SJSA1 (cell line): ENCODE measurements around the gene PLCB3. TPM values are rescaled to one million over a fixed set of nuclear protein-coding genes. Genes with fewer than 3 reads are reported as not detected.

ENCODE experiments used
- DNase-seq, 2 experiments: peaks; one replicate each; pipeline ENCODE4 v3.0.0-alpha.2; 2015 to 2020; ENCODE audit warnings: low spot score in 2 of 2, low read depth in 1 of 2
- H3K27ac ChIP-seq: fragments of 250-450 bp; sonication (Bioruptor Pico); 2 replicates; pipeline ENCODE4 v1.5.1; 2020; ENCODE audit warnings: mild to moderate bottlenecking, moderate library complexity
- H3K27me3 ChIP-seq: fragments of 250-450 bp; sonication (Bioruptor Pico); replicated peaks from 2 replicates; pipeline ENCODE4 v1.5.1; 2020; ENCODE audit warnings: mild to moderate bottlenecking, moderate library complexity
- H3K36me3 ChIP-seq: fragments of 250-450 bp; sonication (Bioruptor Pico); 2 replicates; pipeline ENCODE4 v1.5.1; 2020; ENCODE audit warnings: mild to moderate bottlenecking
- H3K4me1 ChIP-seq: fragments of 250-450 bp; sonication (Bioruptor Pico); replicated peaks from 2 replicates; pipeline ENCODE4 v1.6.1; 2021; ENCODE audit warnings: mild to moderate bottlenecking
- H3K4me3 ChIP-seq: fragments of 250-450 bp; sonication (Bioruptor Pico); 2 replicates; pipeline ENCODE4 v1.5.1; 2020; ENCODE audit warnings: mild to moderate bottlenecking
- H3K9me3 ChIP-seq: fragments of 250-450 bp; sonication (Bioruptor Pico); replicated peaks from 2 replicates; pipeline ENCODE4 v1.5.1; 2020; ENCODE audit warnings: mild to moderate bottlenecking
- total RNA-seq: library from RNA; depleted of rRNA; stranded (reverse); fragments of >200 nt; shearing (Covaris generic); gene quantifications from 2 replicates; pipeline ENCODE4 v1.2.3, GENCODE V29; 2014

The PLCB3 gene
- total RNA-seq, 1 experiment from 2014 or later: 51.5 TPM

DNA sequence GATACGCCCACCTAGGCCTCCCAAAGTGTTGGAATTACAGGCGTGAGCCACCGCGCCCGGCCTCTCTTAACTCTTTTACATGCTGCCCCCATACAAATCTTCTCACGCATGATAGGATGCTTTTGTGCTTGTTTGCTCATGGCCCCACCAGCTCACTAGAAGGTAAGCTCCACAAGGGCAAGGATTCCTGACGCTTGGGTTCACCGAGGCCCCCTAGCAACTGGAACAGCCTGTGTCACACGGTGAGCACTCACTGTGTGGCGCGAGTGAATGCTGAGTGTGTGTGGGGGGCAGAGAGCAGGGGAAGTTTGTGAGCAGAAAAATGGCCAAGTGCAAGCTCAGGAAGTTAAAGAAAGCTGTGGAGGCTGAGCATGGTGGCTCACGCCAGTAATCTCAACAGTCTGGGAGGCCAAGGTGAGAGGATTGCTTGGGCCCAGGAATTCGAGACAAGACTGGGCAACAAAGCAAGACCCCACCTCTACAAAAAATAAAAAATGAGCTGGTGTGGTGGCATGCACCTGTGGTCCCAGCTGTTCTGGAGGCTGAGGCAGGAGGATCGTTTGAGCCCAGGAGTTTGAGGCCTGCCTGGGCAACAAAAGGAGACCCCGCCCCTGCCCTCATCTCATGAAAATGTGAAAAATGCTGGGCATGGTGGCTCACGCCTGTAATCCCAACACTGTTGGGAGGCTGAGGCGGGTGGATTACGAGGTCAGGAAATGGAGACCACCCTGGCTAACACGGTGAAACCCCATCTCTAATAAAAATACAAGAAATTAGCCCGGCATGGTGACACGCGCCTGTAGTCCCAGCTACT lies 30.8 kb downstream of the PLCB3 start:
- no peak overlapping the region for H3K27ac ChIP-seq
- H3K27me3 ChIP-seq: no peaks in the 10 kb centered on the region
- peaks cover 43% of the 10 kb centered on the region for H3K36me3 ChIP-seq
- H3K9me3 ChIP-seq: no peaks in the 10 kb centered on the region
- peaks cover 20% of the 10 kb centered on the region for H3K4me1 ChIP-seq
- no peak overlapping the region for H3K4me3 ChIP-seq
- no peak for DNase-seq

DNA sequence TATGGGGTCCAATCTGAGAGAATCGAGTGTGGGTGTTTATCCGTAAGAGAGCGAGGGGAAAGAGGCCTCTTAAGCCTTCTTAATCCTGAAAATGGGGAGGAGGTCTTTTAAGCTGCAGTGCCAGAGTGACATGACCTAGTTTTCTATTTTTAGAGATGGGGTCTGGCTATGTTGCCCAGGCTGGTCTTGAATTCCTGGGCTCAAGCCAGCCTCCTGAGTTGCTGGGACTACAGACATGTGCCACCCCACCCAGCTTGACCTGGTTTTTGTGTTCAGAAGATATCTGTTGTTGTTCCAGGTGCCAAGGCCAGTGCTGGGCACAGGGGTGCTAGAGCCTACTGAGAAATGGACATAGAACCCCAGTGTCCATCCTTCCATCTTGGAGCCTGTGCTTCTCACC lies 31.8 kb downstream of the PLCB3 start:
- Histone ChIP-seq H3K27ac (no peak overlapping the region), H3K27me3 (no peaks in the 10 kb centered on the region), H3K9me3 (no peaks in the 10 kb centered on the region), H3K36me3 (peaks cover 34% of the 10 kb centered on the region), H3K4me1 (peaks cover 20% of the 10 kb centered on the region), H3K4me3 (no peak overlapping the region)
- no peak for DNase-seq

DNA sequence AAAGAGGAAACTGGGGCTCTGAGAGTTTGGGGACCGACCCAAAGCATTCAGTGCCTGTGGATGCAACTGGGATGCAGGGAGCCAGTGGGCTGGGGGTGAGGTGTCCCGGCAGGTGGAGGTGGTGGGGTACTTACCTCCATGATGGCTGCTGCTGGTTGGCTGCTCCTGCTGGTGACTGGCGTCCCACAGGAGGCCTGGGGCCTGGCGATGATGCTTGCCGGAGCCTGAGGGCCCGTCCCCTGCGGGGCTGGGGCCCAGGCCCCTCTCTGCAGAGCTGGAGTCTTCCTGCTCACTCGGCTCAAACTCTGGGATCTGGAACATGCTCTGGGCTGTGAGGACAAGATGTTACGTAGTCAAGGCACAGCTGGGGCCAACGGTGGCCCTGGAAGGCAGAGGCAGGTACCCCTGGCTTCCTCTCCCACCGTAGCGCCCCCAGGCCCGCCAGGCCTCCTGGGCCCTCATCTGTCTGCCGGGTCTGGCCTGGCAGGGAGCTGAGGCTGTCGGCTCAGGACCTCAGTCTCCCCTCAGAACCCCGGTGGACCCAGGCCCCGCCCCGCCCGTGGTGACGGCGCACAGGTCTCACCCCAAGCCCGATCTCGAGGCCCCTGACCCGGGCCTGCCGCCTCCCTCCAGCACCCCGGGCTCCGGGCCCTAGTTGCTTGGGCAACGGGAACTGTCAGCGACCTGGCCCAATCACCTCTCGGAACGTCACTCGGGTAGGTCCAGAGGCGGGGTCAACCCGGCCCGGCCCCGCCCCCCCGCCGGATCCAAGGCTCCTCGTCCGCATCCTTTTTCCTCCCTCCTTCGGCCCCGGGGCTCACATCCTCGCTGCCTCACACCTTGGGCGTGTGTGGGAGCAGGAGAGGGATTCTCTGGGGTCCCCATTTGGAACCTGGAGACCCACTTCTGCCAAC lies 33.0 kb downstream of the PLCB3 start, which contains the start of gene BAD:
Gene BAD, minus strand, starts transcription at position 618 of the 914 bp plus-strand sequence. Its CDS starts 297 bp downstream, at position 321.
- DNase-seq: peak; percentile 97
- Histone ChIP-seq H3K27ac (peak within 1 kb of the TSS; percentile 77), H3K36me3 (peaks cover 25% of the 10 kb centered on the region), H3K9me3 (no peaks in the 10 kb centered on the region), H3K4me1 (peaks cover 20% of the 10 kb centered on the region), H3K4me3 (peak within 1 kb of the TSS; percentile 95), H3K27me3 (no peaks in the 10 kb centered on the region)

DNA sequence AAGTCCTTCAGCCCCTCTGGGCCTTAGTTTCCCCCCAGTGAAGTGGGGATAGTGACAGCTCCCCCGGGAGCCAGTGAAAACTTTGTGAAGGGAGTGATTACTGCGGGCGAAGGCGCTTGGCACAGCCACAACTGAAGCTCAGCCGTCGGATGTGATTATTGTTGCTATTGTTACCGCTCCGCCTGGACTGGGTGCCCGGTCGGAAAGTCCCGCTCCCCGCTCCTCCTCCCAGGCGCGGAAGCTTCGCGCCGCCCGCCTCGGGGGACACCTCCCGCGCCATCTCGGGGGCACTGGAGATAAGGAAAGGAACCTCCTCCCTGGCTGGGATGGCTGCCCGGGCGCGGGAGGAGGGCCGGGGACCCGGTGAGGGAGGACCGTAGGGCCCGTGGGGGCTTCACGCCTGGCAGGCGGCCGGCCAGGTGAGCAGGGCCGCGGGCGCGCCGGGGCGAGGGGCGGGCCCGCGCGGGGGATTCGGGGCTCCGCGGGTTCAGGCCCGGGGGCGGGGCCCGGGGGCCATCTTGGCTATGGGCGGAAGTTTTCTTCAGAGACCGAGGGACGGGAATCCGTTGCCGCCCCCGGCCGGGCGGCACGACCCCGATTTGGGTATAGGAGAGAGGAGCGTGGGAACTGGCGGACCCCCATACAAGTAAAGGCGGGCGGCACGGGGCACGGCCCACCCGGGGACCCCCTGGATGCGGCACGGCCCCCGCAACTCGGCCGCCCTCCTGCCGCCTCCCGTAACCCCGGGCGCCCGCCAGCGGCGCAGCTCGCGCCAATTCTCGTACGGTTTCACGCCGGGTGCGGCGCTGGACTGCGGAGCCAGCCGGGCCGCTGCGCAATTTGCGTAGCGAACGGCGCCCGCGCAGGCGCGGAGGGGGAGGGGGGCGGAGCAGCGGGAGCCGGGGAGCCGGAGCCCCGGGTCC lies 33.9 kb downstream of the PLCB3 start, which contains the start of gene GPR137:
Gene GPR137, plus strand, starts transcription at position 887 of the 923 bp plus-strand sequence. CDS start 677 bp downstream, outside the sequence.
- H3K4me3 ChIP-seq: peak within 1 kb of the TSS; percentile 95
- DNase-seq: peak; percentile 84 to 98
- peaks cover 24% of the 10 kb centered on the region for H3K36me3 ChIP-seq
- peaks cover 3% of the 10 kb centered on the region for H3K27me3 ChIP-seq
- H3K9me3 ChIP-seq: no peaks in the 10 kb centered on the region
- peaks cover 20% of the 10 kb centered on the region for H3K4me1 ChIP-seq
- H3K27ac ChIP-seq: peak within 1 kb of the TSS; percentile 77

DNA sequence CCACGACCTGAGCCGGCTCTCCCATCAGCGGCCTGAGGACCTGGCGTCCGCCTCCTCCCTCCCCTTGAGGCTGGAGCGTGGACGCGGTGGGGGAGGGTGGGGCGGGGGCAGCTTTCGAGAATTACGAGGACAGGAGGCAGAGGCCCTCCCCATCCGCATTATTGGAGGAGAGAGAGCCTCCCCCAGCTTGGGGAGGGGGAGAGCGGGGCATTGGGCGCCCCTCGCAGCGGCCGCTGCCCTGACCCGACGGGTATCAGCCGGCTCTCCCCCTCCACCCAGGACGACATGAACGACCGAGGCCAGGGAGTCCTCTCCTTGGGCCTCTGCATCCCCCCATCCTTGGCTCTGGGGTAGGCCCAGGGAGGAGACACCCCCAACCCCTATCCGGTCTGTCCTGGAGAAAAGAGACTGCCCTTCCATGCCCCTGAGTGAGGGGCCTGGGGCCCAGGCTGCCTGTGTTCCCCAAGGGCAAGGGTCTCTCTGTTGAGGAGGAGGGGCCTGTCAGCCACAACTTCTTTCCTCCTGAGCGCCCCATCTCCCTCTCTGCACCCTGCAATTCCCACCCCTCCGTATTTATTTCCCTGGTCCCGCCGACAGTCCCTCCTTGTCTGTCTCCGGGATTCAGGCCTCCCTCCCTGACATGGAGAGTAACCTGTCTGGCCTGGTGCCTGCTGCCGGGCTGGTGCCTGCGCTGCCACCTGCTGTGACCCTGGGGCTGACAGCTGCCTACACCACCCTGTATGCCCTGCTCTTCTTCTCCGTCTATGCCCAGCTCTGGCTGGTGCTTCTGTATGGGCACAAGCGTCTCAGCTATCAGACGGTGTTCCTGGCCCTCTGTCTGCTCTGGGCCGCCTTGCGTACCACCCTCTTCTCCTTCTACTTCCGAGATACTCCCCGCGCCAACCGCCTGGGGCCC lies 34.8 kb downstream of the PLCB3 start:
- Histone ChIP-seq H3K36me3 (peaks cover 24% of the 10 kb centered on the region), H3K4me3 (peak overlapping the region; percentile 95), H3K27me3 (peaks cover 12% of the 10 kb centered on the region), H3K27ac (peak overlapping the region; percentile 77), H3K9me3 (no peaks in the 10 kb centered on the region), H3K4me1 (peaks cover 20% of the 10 kb centered on the region)
- peak in 1 of 2 experiments; percentile 32 for DNase-seq

DNA sequence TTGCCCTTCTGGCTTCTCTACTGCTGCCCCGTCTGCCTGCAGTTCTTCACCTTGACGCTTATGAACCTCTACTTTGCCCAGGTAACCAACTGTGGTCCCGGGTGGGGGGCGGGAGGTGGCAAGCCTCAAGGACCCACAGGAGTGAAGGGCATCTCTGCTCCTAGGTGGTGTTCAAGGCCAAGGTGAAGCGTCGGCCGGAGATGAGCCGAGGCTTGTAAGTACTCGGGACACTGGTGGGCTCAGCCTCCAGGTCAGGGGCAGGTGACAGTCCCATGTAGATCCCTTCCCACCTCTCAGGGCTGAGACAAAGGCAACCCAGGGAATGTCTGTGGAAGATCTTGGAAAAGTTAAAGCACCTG lies 35.5 kb downstream of the PLCB3 start:
- H3K4me1 ChIP-seq: peaks cover 23% of the 10 kb centered on the region
- H3K27ac ChIP-seq: no peak overlapping the region
- no peak for DNase-seq
- peaks cover 19% of the 10 kb centered on the region for H3K36me3 ChIP-seq
- H3K9me3 ChIP-seq: 0 out of 2 replicates have a peak, but pooled peaks cover under 1% of the 10 kb centered on the region
- peaks cover 18% of the 10 kb centered on the region for H3K27me3 ChIP-seq
- no peak overlapping the region for H3K4me3 ChIP-seq

DNA sequence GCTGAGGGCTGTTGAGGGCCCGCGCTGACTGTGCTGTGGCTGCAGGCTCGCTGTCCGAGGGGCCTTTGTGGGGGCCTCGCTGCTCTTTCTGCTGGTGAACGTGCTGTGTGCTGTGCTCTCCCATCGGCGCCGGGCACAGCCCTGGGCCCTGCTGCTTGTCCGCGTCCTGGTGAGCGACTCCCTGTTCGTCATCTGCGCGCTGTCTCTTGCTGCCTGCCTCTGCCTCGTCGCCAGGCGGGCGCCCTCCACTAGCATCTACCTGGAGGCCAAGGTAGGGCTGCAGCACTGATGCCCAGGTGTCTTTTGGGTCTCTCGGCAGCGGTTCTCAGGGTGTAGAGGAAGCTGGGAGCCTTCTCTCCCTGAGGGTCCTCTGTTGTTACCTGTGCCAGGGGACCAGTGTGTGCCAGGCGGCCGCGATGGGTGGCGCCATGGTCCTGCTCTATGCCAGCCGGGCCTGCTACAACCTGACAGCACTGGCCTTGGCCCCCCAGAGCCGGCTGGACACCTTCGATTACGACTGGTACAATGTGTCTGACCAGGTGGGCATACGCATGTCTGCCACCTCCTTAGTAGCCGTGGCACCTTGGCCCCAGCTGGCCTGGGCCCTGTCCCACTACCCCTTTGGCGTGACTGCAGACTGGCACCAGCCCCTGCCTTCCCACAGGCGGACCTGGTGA lies 36.5 kb downstream of the PLCB3 start:
- Histone ChIP-seq H3K9me3 (0 out of 2 replicates have a peak, but pooled peaks cover 3% of the 10 kb centered on the region), H3K27ac (no peak overlapping the region), H3K36me3 (peaks cover 12% of the 10 kb centered on the region), H3K4me1 (peaks cover 27% of the 10 kb centered on the region), H3K27me3 (peaks cover 28% of the 10 kb centered on the region), H3K4me3 (no peak overlapping the region)
- DNase-seq: no peak

DNA sequence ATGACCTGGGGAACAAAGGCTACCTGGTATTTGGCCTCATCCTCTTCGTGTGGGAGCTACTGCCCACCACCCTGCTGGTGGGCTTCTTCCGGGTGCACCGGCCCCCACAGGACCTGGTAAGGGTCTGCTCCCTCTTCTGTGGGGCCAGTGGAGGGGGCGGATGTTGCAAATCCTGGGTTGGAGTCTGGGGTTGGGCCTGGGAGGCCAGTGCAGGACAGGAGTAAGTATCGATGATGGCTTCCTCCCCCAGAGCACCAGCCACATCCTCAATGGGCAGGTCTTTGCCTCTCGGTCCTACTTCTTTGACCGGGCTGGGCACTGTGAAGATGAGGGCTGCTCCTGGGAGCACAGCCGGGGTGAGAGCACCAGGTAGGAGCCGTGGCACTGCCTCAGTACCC lies 37.0 kb downstream of the PLCB3 start:
- peaks cover 26% of the 10 kb centered on the region for H3K4me1 ChIP-seq
- no peak overlapping the region for H3K27ac ChIP-seq
- H3K36me3 ChIP-seq: peaks cover 7% of the 10 kb centered on the region

DNA sequence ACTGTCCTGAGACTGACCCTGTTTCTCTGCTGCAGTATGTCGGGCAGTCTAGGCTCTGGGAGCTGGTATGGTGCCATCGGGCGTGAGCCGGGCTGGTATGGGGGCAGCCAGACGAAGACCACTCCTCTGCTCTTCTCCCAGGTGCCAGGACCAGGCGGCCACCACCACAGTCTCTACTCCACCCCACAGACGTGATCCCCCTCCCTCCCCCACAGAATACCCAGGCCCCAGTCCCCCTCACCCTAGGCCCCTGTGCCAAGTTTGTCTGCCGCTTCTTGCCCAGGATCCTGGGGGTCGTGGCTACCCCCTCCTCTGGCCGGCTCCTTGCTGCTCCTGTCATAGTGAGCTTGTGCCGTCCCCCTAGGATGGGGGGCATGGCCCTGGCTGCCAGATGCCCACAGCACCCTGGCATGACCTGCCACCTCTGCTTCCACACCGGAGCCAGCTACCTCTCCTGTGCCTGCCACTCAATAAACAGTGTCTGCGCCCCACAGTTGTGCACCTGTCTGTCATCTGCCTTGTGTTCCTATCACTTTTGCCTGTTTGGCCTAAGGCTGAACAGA lies 37.8 kb downstream of the PLCB3 start:
- 0 out of 2 replicates have a peak, but pooled peaks cover 3% of the 10 kb centered on the region for H3K9me3 ChIP-seq

More for the DNA sequence above, 37.0 kb downstream of the PLCB3 start:
- Histone ChIP-seq H3K27me3 (peaks cover 34% of the 10 kb centered on the region), H3K4me3 (no peak overlapping the region), H3K9me3 (0 out of 2 replicates have a peak, but pooled peaks cover 3% of the 10 kb centered on the region)
- DNase-seq: no peak

DNA sequence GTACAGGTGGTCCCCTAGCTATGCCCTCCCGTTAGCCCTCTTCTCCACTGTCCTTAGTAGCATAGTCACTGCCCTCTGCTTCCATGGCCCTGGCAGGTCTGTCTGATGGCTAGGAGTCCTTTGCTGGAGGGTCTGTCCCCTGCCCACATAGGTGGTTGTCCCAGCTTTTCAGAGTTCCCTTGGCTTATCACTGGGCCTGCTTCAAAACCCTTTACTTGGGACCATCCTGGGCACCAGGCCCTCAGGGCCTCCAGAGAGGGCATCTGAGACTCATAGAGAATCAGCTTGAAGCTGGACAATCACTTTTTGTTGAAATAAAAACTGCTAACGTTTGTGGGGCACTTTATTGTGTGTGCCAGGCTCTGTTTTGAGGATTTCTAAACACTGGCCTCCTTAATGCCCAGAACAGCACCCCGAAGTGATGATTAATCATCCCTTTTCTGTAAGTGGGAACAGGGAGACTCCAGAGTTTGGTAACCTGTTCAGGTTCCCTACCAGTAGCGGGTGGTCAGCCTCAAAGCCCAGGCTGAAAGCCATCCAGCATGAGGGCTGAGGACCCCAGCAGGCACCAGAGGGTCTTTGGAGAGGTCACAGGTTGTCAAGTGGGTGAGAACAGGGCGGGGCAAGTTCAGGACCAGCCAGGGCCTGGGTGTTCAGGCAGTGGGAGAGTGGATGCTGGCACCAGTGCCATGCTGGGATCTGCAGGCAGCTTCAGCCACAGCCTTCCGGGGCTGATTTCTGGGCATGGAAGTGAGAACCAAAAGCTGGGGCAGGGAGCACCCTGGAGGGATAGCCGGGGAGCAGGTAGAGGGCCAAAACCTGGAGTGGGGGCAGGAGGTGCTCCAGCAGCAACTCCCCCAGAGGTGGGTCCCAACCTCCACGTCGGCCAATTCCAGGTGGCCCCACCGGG lies 39.3 kb downstream of the PLCB3 start:
- Histone ChIP-seq H3K4me3 (no peak overlapping the region), H3K9me3 (0 out of 2 replicates have a peak, but pooled peaks cover 3% of the 10 kb centered on the region), H3K36me3 (peaks cover under 1% of the 10 kb centered on the region), H3K4me1 (peaks cover 18% of the 10 kb centered on the region), H3K27ac (no peak overlapping the region), H3K27me3 (peaks cover 50% of the 10 kb centered on the region)
- DNase-seq: no peak

More for the DNA sequence above, 37.8 kb downstream of the PLCB3 start:
- H3K27ac ChIP-seq: no peak overlapping the region
- DNase-seq: no peak
- H3K27me3 ChIP-seq: peaks cover 41% of the 10 kb centered on the region
- peaks cover 5% of the 10 kb centered on the region for H3K36me3 ChIP-seq
- H3K4me3 ChIP-seq: no peak overlapping the region
- H3K4me1 ChIP-seq: peaks cover 19% of the 10 kb centered on the region
